AML-193 (cell line): ENCODE measurements around the gene DNAJC10.

Experiments
- DNase-seq, 2 experiments: peaks; one replicate each; lab custom pipeline; 2025; lab: John Stamatoyannopoulos, UW

Gene DNAJC10

GRCh38 chr2:182784777-182785176 lies 68.7 kb downstream of the DNAJC10 start:
- peak; percentile 12 to 28 for DNase-seq

GRCh38 chr2:182792441-182792840 lies 76.4 kb downstream of the DNAJC10 start:
- no peak for DNase-seq

GRCh38 chr2:182798736-182799135 lies 82.7 kb downstream of the DNAJC10 start:
- no peak for DNase-seq

- DNase-seq: no peak
These were observed 88.1 kb downstream of the DNAJC10 start for GRCh38 chr2:182804128-182804527.

GRCh38 chr2:182807319-182807718 lies 91.3 kb downstream of the DNAJC10 start:
- DNase-seq: no peak

GRCh38 chr2:182810087-182810486 lies 94.0 kb downstream of the DNAJC10 start:
- DNase-seq: no peak

GRCh38 chr2:182814380-182814779 lies 98.3 kb downstream of the DNAJC10 start:
- DNase-seq: no peak

- DNase-seq: no peak
These were observed 98.7 kb downstream of the DNAJC10 start for GRCh38 chr2:182814804-182815203.

- no peak for DNase-seq
These were observed 100.8 kb downstream of the DNAJC10 start for GRCh38 chr2:182816866-182817265.

- DNase-seq: no peak
These were observed 101.5 kb downstream of the DNAJC10 start for GRCh38 chr2:182817558-182817957.

- DNase-seq: no peak
These were observed 102.4 kb downstream of the DNAJC10 start for GRCh38 chr2:182818501-182818900.

GRCh38 chr2:182818925-182819324 lies 102.9 kb downstream of the DNAJC10 start:
- DNase-seq: no peak

GRCh38 chr2:182819412-182819811 lies 103.4 kb downstream of the DNAJC10 start:
- DNase-seq: no peak

- no peak for DNase-seq
These were observed 105.1 kb downstream of the DNAJC10 start for GRCh38 chr2:182821182-182821581.

GRCh38 chr2:182822733-182823132 lies 106.7 kb downstream of the DNAJC10 start:
- DNase-seq: no peak

GRCh38 chr2:182824056-182824766 lies 108.2 kb downstream of the DNAJC10 start:
- no peak for DNase-seq

- no peak for DNase-seq
These were observed 108.7 kb downstream of the DNAJC10 start for GRCh38 chr2:182824767-182825158.

- DNase-seq: no peak
These were observed 110.0 kb downstream of the DNAJC10 start for GRCh38 chr2:182826064-182826463.

- no peak for DNase-seq
These were observed 110.4 kb downstream of the DNAJC10 start for GRCh38 chr2:182826496-182826895.

GRCh38 chr2:182827182-182827879 lies 111.3 kb downstream of the DNAJC10 start:
- no peak for DNase-seq

- DNase-seq: no peak
These were observed 115.0 kb downstream of the DNAJC10 start for GRCh38 chr2:182831101-182831500.

- DNase-seq: no peak
These were observed 115.9 kb downstream of the DNAJC10 start for GRCh38 chr2:182831921-182832320.

- DNase-seq: no peak
These were observed 117.2 kb downstream of the DNAJC10 start for GRCh38 chr2:182833084-182833854.
